ENCODE data around the gene GGACT. TPM values are rescaled to one million over a fixed set of nuclear protein-coding genes. Genes with fewer than 3 reads are reported as not detected.
"Not testable (repeated sequence)": the region's sequence is repeated elsewhere in the genome, so short reads cannot be mapped to it uniquely, and the experiment has no call there.

Gene GGACT
- total RNA-seq, 1 donor from 2014 or later, result 3.6 TPM

DNA sequence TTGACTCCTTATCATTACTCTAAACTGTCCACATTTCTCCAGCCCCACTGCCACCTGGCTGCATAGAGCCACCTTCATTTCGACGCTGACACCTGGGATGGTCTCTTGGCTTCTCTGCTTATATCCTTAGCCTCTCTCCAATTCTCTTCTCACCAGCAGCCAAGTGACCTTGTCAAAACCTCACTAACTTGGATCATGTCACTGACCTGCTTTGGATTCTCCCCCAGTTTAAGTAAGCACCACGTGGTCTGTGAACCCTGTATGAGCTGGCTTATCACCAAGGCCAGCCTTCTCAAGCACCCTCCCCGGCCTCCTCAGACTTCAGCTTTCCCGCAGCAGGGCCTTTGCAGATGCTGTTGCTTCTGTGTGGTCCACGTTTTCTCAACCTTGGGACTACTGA, 12.3 kb upstream of the GGACT start:
- ATAC-seq, result no peak

DNA sequence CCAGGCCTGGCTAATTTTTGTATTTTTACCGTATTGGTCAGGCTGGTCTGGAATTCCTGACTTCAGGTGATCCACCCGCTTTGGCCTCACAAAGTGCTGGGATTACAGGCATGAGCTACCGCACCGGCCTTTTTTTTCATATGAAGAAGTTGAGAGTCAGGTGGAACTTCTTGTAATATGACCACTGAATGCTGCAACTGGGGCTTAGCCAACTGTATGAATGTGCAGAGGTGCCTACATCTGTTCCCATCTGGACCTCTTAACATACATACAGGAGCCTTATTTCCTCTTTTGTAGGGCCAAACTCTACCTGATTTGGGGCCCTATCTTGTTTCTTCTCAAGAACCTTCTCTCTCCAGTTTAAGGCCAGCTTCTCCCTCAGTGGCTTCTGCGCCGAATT, 11.9 kb upstream of the GGACT start:
- no peak for ATAC-seq

DNA sequence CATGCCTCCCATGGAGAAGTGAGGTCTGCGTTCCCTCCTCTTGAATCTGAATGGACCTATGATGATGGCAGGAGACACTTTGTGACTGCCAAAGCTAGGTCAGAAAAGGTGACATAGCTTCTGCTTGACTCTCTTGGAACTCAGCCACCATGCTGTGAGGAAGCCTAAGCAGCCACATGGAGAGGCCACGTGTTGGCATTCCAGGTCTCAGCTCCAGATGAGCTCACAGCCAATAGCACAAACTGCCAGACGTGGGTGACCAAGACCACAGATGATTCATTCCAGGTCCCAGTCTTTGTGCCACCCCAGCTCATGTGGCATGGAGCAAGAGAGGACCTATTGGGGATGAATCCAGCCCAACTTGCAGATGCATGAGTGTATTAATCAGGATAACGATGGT, 8.7 kb upstream of the GGACT start:
- ATAC-seq, result no peak

GRCh38 chr13:100596516-100596915, 7.9 kb upstream of the GGACT start:
- ATAC-seq, result no peak

- ATAC-seq, result no peak
These were observed 6.1 kb upstream of the GGACT start for GRCh38 chr13:100594731-100595130.

DNA sequence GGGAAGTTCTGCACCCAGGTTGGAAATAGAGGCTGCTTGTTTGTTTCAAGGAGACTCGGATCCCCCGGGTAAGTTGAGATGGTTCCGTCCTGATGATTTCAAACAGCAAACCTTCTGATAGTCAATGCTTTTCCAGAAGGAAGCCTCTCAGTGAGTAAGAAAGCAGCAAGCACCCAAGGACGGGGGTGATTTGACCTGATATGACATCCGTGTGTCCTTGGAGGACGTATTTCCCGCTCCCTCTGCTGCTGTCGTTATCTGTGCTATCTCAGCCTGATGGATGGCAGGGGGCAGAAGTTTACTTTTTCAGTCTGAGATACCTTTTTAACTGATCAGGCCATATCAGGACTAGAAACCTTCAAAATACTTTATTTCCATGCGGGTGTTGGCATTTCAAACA, 5.7 kb upstream of the GGACT start:
- ATAC-seq, result no peak

- ATAC-seq, result no peak
These were observed 663 bp upstream of the GGACT start for GRCh38 chr13:100589178-100589725.

GRCh38 chr13:100584896-100585295, 3.7 kb downstream of the GGACT start:
- no peak for ATAC-seq

DNA sequence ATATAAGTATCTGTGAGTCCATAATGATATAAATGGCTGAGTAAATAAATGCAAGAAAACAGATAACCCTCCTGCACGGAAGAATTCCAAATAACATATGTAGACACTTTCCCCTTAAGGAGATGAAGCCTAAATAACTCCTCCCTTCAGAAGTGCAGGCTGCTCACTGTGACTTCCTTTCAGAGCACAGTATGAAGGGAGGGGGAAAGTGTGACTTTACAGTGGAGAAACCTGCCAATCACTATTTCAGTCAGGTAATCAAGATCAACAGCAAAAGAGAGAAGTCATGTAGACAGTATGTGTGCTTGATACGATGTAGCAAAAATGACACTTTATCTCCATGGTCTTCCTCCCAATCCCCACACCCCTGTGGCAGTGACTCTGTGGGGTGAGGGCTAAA, 7.1 kb downstream of the GGACT start:
- no peak for ATAC-seq

DNA sequence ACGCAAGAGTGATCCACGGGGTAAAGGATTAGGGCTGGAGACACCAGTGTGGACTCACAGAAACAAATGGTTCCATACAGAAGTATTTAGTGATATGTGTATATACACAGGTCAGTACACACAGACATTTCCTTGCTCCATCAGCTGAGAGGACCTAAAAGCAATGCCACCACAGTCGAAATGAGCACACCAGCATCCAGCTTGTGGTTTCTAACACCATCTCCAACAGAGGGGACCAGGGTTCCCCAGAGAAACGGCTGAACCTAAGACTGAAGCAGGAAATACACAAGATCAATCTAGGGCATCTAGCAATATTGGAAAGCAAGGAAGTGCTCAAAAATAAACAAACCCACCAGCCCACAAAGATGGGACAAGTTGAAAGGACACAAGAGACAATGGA, 7.6 kb downstream of the GGACT start:
- no peak for ATAC-seq

GRCh38 chr13:100580045-100580444, 8.5 kb downstream of the GGACT start:
- no peak for ATAC-seq

DNA sequence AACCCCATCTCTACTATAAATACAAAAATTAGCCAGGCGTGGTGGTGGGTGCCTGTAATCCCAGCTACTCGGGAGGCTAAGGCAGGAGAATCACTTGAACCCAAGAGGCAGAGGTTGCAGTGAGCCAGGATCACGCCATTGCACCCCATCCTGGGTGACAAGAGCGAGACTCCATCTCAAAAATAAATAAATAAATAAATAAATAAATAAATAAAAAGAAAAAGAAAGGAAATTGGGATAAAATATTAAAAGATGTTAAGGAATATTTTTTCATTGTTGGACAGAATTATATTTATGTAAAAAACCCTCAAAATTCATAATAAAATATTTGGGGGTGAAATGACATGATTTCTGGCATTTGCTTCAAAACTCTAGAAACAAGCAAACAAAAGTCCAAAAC, 11.3 kb downstream of the GGACT start:
- ATAC-seq, result not testable (repeated sequence)

DNA sequence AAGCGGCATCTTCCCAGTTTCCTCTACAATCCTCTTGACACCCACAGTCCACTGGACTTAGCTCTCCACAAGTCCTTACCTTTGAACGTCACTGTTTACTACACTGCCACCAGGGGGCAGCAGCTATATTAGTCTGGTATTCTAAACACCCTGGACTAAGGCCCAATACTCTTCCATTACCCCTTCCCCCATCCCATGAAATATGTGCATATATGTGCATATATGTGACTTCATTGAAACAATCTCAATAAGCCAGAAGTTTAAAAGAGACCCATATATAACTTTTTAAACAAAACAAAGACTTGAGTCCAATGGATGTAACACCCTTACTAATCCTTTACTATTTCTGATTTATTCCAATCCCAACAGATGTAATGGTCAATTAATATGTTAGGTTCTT, 15.5 kb downstream of the GGACT start:
- ATAC-seq, result peak; percentile 79

GRCh38 chr13:100566543-100566942, 22.0 kb downstream of the GGACT start:
- ATAC-seq, result no peak

- no peak for ATAC-seq
These were observed 23.3 kb downstream of the GGACT start for GRCh38 chr13:100565286-100565685.

DNA sequence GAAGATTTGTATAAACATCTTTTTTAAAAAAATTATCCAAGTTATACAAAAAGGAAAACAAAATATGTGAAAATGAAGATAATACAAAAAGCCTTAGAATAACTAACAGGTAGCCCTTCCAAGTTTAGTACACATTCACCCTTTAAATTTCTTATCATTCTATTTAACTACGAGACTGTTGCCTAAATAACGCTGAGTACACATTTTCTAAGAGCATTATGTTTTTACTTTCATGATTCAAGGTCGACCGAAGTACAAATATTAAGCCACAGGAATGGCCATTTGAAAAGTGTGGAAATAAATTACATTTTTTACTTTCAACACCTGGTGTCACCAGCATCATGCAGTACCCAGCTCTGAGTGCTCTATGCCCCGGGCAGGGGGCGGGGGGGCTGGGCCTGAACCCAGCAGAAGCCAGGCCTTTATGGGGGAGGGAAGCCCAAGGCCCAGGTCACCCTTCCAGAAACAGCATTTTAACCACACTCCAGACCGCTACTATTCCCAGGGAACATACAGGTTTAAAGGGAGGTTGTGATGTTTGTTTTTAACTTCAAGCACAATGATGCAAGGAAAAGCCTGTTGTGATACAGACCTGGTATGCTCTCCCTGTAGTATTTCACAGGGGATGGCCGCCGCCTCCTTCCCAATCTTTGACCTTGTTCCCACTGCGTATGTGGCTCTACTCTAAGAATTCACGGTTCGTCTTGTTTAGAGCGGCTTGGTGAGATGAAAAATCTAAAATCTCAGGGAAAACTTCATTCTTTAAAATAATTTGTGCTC, 24.0 kb downstream of the GGACT start:
- no peak for ATAC-seq

DNA sequence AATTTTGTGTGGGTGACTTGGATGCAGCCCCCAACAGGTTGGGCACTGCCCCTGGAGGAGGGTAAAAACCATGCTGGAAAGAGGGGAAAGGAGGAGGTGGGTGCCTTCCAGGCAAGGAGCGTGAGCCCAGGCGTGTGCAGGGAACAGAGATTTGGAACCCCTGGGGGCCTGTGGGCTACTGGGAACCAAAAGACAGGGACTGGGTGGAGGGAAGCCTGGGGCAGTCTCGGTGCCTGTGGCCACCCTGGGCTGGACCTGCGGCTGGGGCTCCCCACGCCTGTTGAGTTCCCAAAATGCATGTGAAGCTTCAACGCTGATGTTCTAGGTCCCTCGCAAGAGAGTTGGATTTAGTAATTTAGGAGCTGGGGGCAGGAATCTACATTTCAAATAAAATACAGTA, 24.8 kb downstream of the GGACT start:
- no peak for ATAC-seq

DNA sequence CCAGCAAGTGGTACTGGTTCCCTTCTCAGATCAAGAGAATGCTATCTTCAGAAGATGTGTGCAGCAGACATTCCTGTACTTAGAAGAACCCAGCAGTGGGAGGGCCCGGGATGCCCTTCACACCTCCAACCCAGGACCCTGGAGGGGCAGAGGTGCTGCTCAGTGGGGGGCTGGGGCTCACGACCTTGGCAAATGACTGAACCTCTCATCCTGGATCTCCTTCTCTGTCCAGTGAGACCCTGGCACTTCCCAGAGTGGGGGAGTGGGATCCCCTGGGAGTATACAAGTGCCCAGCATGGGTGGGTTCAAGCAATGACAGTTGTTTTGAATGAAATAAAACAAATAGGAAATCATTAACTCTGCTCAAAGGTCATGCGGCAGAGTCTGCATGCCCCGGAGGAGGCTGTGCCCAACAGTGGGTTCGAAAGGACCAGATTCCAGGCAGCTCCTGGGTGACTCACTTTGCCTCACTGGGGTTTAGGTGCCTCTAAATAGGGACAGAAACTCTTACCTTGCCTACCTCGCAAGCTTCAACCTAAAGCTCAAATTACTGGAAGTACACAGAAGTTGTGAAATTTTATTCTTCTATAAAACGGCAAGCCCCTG, 26.9 kb downstream of the GGACT start:
- ATAC-seq, result no peak

GRCh38 chr13:100561158-100561499, 27.5 kb downstream of the GGACT start:
- no peak for ATAC-seq

GRCh38 chr13:100560498-100561157, 28.0 kb downstream of the GGACT start:
- no peak for ATAC-seq

- ATAC-seq, result no peak
These were observed 28.7 kb downstream of the GGACT start for GRCh38 chr13:100559886-100560285.

DNA sequence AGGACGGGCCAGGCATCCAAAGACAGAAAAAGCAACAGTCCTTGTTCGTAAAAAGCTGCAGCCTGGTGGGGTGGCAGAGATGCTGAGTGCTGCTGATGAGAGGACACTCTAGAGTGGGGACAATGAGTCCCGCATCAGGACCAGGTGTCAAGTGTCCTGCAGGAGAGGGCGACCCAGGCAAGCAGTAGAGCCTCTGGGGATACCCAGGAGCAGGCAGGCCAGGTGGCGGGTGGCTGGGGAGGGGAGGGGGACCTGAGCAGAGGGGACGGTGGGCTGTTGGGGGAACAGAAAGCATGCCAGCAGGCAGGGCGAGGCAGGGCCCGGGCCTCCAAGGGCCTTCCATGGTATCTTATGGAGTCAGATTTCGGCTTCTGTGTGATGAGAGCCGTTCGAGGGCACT, 35.8 kb downstream of the GGACT start:
- no peak for ATAC-seq

GRCh38 chr13:100549316-100549715, 39.3 kb downstream of the GGACT start:
- ATAC-seq, result no peak

- ATAC-seq, result no peak
These were observed 40.8 kb downstream of the GGACT start for GRCh38 chr13:100547791-100548201.
